Esophagus squamous epithelium (tissue), 5 donors: ENCODE results near the gene SLC22A16. TPM values are rescaled to one million over a fixed set of nuclear protein-coding genes. Genes with fewer than 3 reads are reported as not detected.

Experiments
- DNase-seq: peaks from one replicate; lab custom pipeline; 2025; lab: John Stamatoyannopoulos, UW
- H3K27ac ChIP-seq, 4 donors: fragments of 200-600 bp; sonication (generic); one replicate each; pipeline ENCODE4 v1.5.1; 2016 to 2019; ENCODE audit warnings: mild to moderate bottlenecking in 1 of 4
- H3K27me3 ChIP-seq, 4 donors: fragments of 200-600 bp; sonication (generic); 1 replicate in 3 of 4; 2 replicates in 1 of 4; pipeline versions ENCODE4 v1.5.1 to v1.6.0; 2017 to 2021; ENCODE audit warnings: antibody characterized with exemption in 1 of 4
- H3K36me3 ChIP-seq, 3 donors: fragments of 200-600 bp; sonication (generic); one replicate each; pipeline ENCODE4 v1.5.1; 2016 to 2019
- H3K4me1 ChIP-seq, 3 donors: fragments of 200-600 bp; sonication (generic); one replicate each; pipeline ENCODE4 v1.5.1; 2017 to 2019
- H3K4me3 ChIP-seq, 4 donors: fragments of 200-600 bp; sonication (generic); 1 replicate in 3 of 4; 2 replicates in 1 of 4; pipeline ENCODE4 v1.5.1; 2016 to 2019; ENCODE audit warnings: mild to moderate bottlenecking in 2 of 4, moderate library complexity in 1 of 4
- H3K9me3 ChIP-seq, 3 donors: fragments of 200-600 bp; sonication (generic); one replicate each; pipeline ENCODE4 v1.5.1; 2016 to 2019
- POLR2A ChIP-seq, 4 donors: fragments of 450-650 bp; IDR thresholded peaks; one replicate each; pipeline ENCODE4 v1.6.1; 2017; ENCODE audit warnings: antibody characterized with exemption in 4 of 4, mild to moderate bottlenecking in 4 of 4, moderate library complexity in 3 of 4
- WGBS, 2 donors: methylation state at CpG; one replicate each; pipeline ENCODE4 v1.1.5; 2018; 5-methylcytosine and 5-hydroxymethylcytosine counted together
- intact Hi-C: fragments of 100-400 bp; cut with DNase I; formaldehyde crosslinking; loops from one replicate; pipeline ENCODE4 v1.15.0; 2022
- total RNA-seq, 4 donors: library from RNA; depleted of rRNA; stranded (reverse); fragments of >200 nt; gene quantifications; one replicate each; pipeline ENCODE4 v1.1.0, GENCODE V29; 2016
- TF ChIP-seq, protein P1 (sequence below), 6 experiments: fragments of 450-650 bp in 4 of 6; fragments of 200-600 bp in 2 of 6; sonication (generic) in 2 of 6; IDR thresholded peaks; one replicate each; pipeline ENCODE4 v1.5.1; 2016 to 2019; ENCODE audit warnings: antibody characterized with exemption in 6 of 6, mild to moderate bottlenecking in 4 of 6, moderate library complexity in 4 of 6
- donor health status: DM: yes; HTN: yes; CAD: no.

Gene SLC22A16
- total RNA-seq, 4 donors from 2014 or later, result 0.38 TPM; not detected in 3

GRCh38 chr6:110447761-110448160, 28.7 kb downstream of the SLC22A16 start:
- Histone ChIP-seq H3K9me3 (no peaks in the 10 kb centered on the region), H3K27me3 (peaks cover 0 to 5% (median 0%) of the 10 kb centered on the region in 4 donors), H3K36me3 (no peaks in the 10 kb centered on the region), H3K27ac (no peak overlapping the region), H3K4me3 (no peak overlapping the region), H3K4me1 (no peaks in the 10 kb centered on the region)
- intact Hi-C loops, result no loop called here
- WGBS, 2 donors, result 87 to 91% methylated on average over 3 of the region's 3 CpGs
- TF ChIP-seq POLR2A (IDR thresholded peaks at IDR 0.05), result no peak
- TF ChIP-seq, protein P1, sequence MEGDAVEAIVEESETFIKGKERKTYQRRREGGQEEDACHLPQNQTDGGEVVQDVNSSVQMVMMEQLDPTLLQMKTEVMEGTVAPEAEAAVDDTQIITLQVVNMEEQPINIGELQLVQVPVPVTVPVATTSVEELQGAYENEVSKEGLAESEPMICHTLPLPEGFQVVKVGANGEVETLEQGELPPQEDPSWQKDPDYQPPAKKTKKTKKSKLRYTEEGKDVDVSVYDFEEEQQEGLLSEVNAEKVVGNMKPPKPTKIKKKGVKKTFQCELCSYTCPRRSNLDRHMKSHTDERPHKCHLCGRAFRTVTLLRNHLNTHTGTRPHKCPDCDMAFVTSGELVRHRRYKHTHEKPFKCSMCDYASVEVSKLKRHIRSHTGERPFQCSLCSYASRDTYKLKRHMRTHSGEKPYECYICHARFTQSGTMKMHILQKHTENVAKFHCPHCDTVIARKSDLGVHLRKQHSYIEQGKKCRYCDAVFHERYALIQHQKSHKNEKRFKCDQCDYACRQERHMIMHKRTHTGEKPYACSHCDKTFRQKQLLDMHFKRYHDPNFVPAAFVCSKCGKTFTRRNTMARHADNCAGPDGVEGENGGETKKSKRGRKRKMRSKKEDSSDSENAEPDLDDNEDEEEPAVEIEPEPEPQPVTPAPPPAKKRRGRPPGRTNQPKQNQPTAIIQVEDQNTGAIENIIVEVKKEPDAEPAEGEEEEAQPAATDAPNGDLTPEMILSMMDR (IDR thresholded peaks at IDR 0.05), result no peak
- no peak for DNase-seq

GRCh38 chr6:110446405-110446804, 30.0 kb downstream of the SLC22A16 start:
- Histone ChIP-seq H3K27ac (no peak overlapping the region), H3K36me3 (no peaks in the 10 kb centered on the region), H3K9me3 (no peaks in the 10 kb centered on the region), H3K4me1 (no peaks in the 10 kb centered on the region), H3K27me3 (peaks cover 0 to 5% (median 0%) of the 10 kb centered on the region in 4 donors), H3K4me3 (no peak overlapping the region)
- WGBS, 2 donors, result 32 to 48% methylated on average over 4 of the region's 4 CpGs
- intact Hi-C loops, result no loop called here
- DNase-seq, result no peak
- TF ChIP-seq, protein P1 (IDR thresholded peaks at IDR 0.05), result no peak
- TF ChIP-seq POLR2A (IDR thresholded peaks at IDR 0.05), result no peak

GRCh38 chr6:110440026-110440425, 36.4 kb downstream of the SLC22A16 start:
- no peak overlapping the region for H3K4me3 ChIP-seq
- intact Hi-C loops, result no loop called here
- TF ChIP-seq POLR2A (IDR thresholded peaks at IDR 0.05), result no peak
- TF ChIP-seq, protein P1 (IDR thresholded peaks at IDR 0.05), result no peak
- H3K27me3 ChIP-seq, result no peaks in the 10 kb centered on the region
- 77 to 90% methylated on average over 3 to 4 of the region's 4 CpGs for WGBS, 2 donors
- H3K9me3 ChIP-seq, result no peaks in the 10 kb centered on the region
- no peaks in the 10 kb centered on the region for H3K4me1 ChIP-seq
- no peaks in the 10 kb centered on the region for H3K36me3 ChIP-seq
- H3K27ac ChIP-seq, result no peak overlapping the region
- DNase-seq, result no peak

- Histone ChIP-seq H3K36me3 (no peaks in the 10 kb centered on the region), H3K4me1 (no peaks in the 10 kb centered on the region), H3K27me3 (no peaks in the 10 kb centered on the region), H3K9me3 (no peaks in the 10 kb centered on the region), H3K4me3 (no peak overlapping the region), H3K27ac (no peak overlapping the region)
- 60 to 64% methylated on average over 5 of the region's 5 CpGs for WGBS, 2 donors
- intact Hi-C loops, result no loop called here
- no peak for DNase-seq
- TF ChIP-seq POLR2A (IDR thresholded peaks at IDR 0.05), result no peak
- TF ChIP-seq, protein P1 (IDR thresholded peaks at IDR 0.05), result no peak
Observed at GRCh38 chr6:110439356-110439755, 37.1 kb downstream of the SLC22A16 start.

DNA sequence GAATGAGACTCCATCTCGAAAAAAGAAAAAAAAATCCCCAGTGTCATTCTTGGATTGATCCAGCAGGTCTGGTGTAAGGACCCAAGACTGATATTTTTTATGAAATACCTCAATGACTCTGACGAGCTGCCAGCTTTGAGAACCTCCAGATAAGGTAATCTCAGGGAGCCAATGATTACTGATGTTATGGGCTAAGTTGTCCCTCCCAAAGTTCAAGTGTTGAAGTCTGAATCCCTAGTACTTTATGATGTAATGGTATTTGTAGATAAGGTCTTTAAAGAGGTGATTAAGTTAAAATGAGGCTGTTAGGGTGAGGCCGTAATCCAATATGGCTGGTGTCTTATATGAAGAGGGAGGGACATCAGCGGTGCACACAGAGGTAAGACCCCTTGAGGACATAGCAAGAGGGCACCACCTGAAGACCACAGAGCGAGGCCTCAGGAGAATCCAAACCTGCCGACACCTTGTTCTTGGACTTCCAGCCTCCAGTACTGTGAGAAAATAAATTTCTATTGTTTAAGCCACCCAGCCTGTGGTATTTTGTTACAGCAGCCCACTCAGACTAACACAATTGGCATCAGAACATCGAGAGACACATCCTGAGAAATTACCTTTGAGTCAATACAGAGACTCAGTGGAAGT, 41.3 kb downstream of the SLC22A16 start:
- Histone ChIP-seq H3K4me3 (no peak overlapping the region), H3K36me3 (no peaks in the 10 kb centered on the region), H3K4me1 (no peaks in the 10 kb centered on the region), H3K27me3 (peaks cover 0 to 20% (median 0%) of the 10 kb centered on the region in 4 donors), H3K9me3 (no peaks in the 10 kb centered on the region), H3K27ac (no peak overlapping the region)
- WGBS, 2 donors, result 74 to 82% methylated on average over 7 of the region's 7 CpGs
- TF ChIP-seq, protein P1 (IDR thresholded peaks at IDR 0.05), result no peak
- no peak for TF ChIP-seq POLR2A (IDR thresholded peaks at IDR 0.05)
- intact Hi-C loops, result no loop called here
- no peak for DNase-seq
